Neural progenitor cell (in vitro differentiated cells): ENCODE results near the gene ENTREP3. TPM values are rescaled to one million over a fixed set of nuclear protein-coding genes. Genes with fewer than 3 reads are reported as not detected.

Experiments used
- DNase-seq: peaks from one replicate; pipeline ENCODE4 v3.0.0-alpha.2; 2016; ENCODE audit warnings: low spot score
- H2AFZ ChIP-seq: fragments of 200-600 bp; sonication (generic); replicated peaks from 2 replicates; pipeline ENCODE4 v1.6.1; 2016; ENCODE audit warnings: antibody characterized with exemption
- H3F3A ChIP-seq: fragments of 200-600 bp; sonication (generic); 2 replicates; pipeline ENCODE4 v1.6.1; 2016; ENCODE audit warnings: antibody characterized with exemption, low read depth
- H3K27ac ChIP-seq: fragments of 200-600 bp; sonication (generic); 2 replicates; pipeline ENCODE4 v1.5.1; 2016; ENCODE audit warnings: mild to moderate bottlenecking
- H3K27me3 ChIP-seq: fragments of 200-600 bp; sonication (generic); 2 replicates; pipeline ENCODE4 v1.6.1; 2016; ENCODE audit warnings: mild to moderate bottlenecking, moderate library complexity
- H3K36me3 ChIP-seq: fragments of 200-600 bp; sonication (generic); 2 replicates; pipeline ENCODE4 v1.5.1; 2016
- H3K4me1 ChIP-seq: fragments of 200-600 bp; sonication (generic); 2 replicates; pipeline ENCODE4 v1.6.1; 2016; ENCODE audit warnings: mixed run types
- H3K4me2 ChIP-seq: fragments of 200-600 bp; sonication (generic); 2 replicates; pipeline ENCODE4 v1.6.1; 2016
- H3K4me3 ChIP-seq: fragments of 200-600 bp; sonication (generic); 2 replicates; pipeline ENCODE4 v1.5.1; 2016
- H3K79me2 ChIP-seq: fragments of 200-600 bp; sonication (generic); 2 replicates; pipeline ENCODE4 v1.6.1; 2016; ENCODE audit warnings: low read depth
- H3K9ac ChIP-seq: fragments of 200-600 bp; sonication (generic); 2 replicates; pipeline ENCODE4 v1.6.1; 2016
- H3K9me3 ChIP-seq: fragments of 200-600 bp; sonication (generic); 2 replicates; pipeline ENCODE4 v1.5.1; 2016; ENCODE audit warnings: low read depth
- H4K20me1 ChIP-seq: fragments of 200-600 bp; sonication (generic); 2 replicates; pipeline ENCODE4 v1.6.1; 2016; ENCODE audit warnings: low read depth
- H3K27ac Mint-ChIP-seq: 3 replicates; pipeline ENCODE4 v1.8.0; 2021; ENCODE audit warnings: mixed read lengths
- H3K27me3 Mint-ChIP-seq: 2 replicates; pipeline ENCODE4 v1.8.0; 2022; ENCODE audit warnings: low read depth, mild to moderate bottlenecking, inconsistent platforms, moderate library complexity, mixed read lengths; ENCODE audit not compliant: insufficient read depth
- H3K36me3 Mint-ChIP-seq: 3 replicates; pipeline ENCODE4 v1.8.0; 2021; ENCODE audit warnings: mixed read lengths
- H3K4me1 Mint-ChIP-seq: 3 replicates; pipeline ENCODE4 v1.8.0; 2021; ENCODE audit warnings: mixed read lengths
- H3K4me3 Mint-ChIP-seq: 3 replicates; pipeline ENCODE4 v1.8.0; 2021; ENCODE audit warnings: mild to moderate bottlenecking, moderate library complexity, mixed read lengths
- H3K9me3 Mint-ChIP-seq: 3 replicates; pipeline ENCODE4 v1.8.0; 2020; ENCODE audit warnings: mixed read lengths
- EZH2 ChIP-seq: fragments of 200-600 bp; sonication (generic); IDR thresholded peaks from 2 replicates; pipeline ENCODE4 v1.6.1; 2017; ENCODE audit warnings: antibody characterized with exemption, mild to moderate bottlenecking, moderate library complexity
- EZH2phosphoT487 ChIP-seq: fragments of 200-600 bp; sonication (generic); IDR thresholded peaks from 2 replicates; pipeline ENCODE4 v1.6.1; 2017; ENCODE audit warnings: antibody characterized with exemption
- total RNA-seq: library from RNA; depleted of rRNA; stranded (reverse); fragments of >200 nt; gene quantifications from 2 replicates; pipeline ENCODE4 v1.2.3, GENCODE V29; 2015; ENCODE audit warnings: low replicate concordance
- TF ChIP-seq, protein P1 (sequence below): fragments of 200-600 bp; sonication (generic); IDR thresholded peaks from 2 replicates; pipeline ENCODE4 v1.5.1; 2017; ENCODE audit warnings: antibody characterized with exemption, mild to moderate bottlenecking

The ENTREP3 gene
- total RNA-seq, 1 donor from 2014 or later: 4.8 TPM

DNA sequence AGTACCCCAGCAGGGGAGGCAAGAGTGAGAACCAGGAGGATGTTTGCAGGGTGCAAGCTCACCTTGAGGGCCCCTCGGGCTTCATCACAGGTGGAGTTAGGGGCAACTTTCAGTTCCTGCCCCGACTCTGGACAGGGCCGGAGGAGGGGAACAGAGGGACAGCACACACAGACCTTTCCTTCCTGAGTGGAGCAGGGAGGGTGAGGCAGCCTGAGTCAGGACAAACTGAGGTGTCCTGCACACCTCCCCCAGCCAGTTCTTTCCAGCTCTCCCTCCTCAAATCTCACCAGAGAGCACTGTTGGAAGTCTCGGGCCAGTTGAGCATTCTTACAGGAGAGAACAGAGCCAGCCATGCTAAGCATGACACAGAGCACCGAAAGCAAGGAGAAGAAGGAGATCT lies 1.5 kb downstream of the ENTREP3 start:
- peaks cover 16% of the 10 kb centered on the region for H3K36me3 Mint-ChIP-seq
- no peaks in the 10 kb centered on the region for H4K20me1 ChIP-seq
- H3K4me1 ChIP-seq: peaks cover 20% of the 10 kb centered on the region
- peaks cover 32% of the 10 kb centered on the region for H3K4me1 Mint-ChIP-seq
- H3K9ac ChIP-seq: peak overlapping the region; percentile 72
- peaks cover 30% of the 10 kb centered on the region for H3F3A ChIP-seq
- peak overlapping the region; percentile 91 for H3K4me3 Mint-ChIP-seq
- H3K9me3 ChIP-seq: no peaks in the 10 kb centered on the region
- no peaks in the 10 kb centered on the region for H3K9me3 Mint-ChIP-seq
- TF ChIP-seq, protein P1, sequence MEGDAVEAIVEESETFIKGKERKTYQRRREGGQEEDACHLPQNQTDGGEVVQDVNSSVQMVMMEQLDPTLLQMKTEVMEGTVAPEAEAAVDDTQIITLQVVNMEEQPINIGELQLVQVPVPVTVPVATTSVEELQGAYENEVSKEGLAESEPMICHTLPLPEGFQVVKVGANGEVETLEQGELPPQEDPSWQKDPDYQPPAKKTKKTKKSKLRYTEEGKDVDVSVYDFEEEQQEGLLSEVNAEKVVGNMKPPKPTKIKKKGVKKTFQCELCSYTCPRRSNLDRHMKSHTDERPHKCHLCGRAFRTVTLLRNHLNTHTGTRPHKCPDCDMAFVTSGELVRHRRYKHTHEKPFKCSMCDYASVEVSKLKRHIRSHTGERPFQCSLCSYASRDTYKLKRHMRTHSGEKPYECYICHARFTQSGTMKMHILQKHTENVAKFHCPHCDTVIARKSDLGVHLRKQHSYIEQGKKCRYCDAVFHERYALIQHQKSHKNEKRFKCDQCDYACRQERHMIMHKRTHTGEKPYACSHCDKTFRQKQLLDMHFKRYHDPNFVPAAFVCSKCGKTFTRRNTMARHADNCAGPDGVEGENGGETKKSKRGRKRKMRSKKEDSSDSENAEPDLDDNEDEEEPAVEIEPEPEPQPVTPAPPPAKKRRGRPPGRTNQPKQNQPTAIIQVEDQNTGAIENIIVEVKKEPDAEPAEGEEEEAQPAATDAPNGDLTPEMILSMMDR: no peak
- no peak for TF ChIP-seq EZH2phosphoT487
- TF ChIP-seq EZH2: no peak
- peaks cover 11% of the 10 kb centered on the region for H3K79me2 ChIP-seq
- H3K27me3 ChIP-seq: no peaks in the 10 kb centered on the region
- no peaks in the 10 kb centered on the region for H3K36me3 ChIP-seq
- H2AFZ ChIP-seq: no peak overlapping the region
- H3K27ac Mint-ChIP-seq: no peak overlapping the region
- H3K27me3 Mint-ChIP-seq: peaks cover 10% of the 10 kb centered on the region
- no peak overlapping the region for H3K27ac ChIP-seq
- peak overlapping the region; percentile 84 for H3K4me3 ChIP-seq
- DNase-seq: no peak
- peak overlapping the region; percentile 99 for H3K4me2 ChIP-seq

DNA sequence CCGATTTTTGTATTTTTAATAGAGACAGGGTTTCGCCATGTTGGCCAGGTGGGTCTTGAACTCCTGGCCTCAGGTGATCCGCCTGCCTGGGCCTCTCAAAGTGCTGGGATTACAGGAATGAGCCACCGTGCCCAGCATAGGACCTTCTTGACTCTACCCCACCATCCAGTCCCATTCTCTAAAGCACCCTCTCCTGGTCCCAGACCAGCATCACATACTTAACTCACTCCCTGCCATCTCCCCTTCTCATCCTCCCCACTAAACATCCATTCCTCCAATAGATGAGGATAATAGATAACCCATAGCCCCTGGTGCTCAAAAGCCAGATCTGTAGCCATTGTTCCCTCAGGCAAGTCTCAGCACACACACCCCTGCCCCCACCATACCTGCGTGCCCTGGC lies 2.1 kb downstream of the ENTREP3 start:
- peak overlapping the region; percentile 99 for H3K4me2 ChIP-seq
- peak overlapping the region; percentile 84 for H3K4me3 ChIP-seq
- H3K36me3 ChIP-seq: no peaks in the 10 kb centered on the region
- TF ChIP-seq EZH2phosphoT487: no peak
- TF ChIP-seq, protein P1: no peak
- no peak for TF ChIP-seq EZH2
- peaks cover 11% of the 10 kb centered on the region for H3K79me2 ChIP-seq
- H3K9ac ChIP-seq: no peak overlapping the region
- Mint-ChIP-seq H3K4me1 (peaks cover 32% of the 10 kb centered on the region), H3K27me3 (peaks cover 10% of the 10 kb centered on the region), H3K27ac (no peak overlapping the region), H3K36me3 (peaks cover 16% of the 10 kb centered on the region), H3K9me3 (no peaks in the 10 kb centered on the region), H3K4me3 (peak overlapping the region; percentile 91)
- no peak overlapping the region for H2AFZ ChIP-seq
- H3K27me3 ChIP-seq: no peaks in the 10 kb centered on the region
- H3K27ac ChIP-seq: no peak overlapping the region
- no peaks in the 10 kb centered on the region for H4K20me1 ChIP-seq
- H3F3A ChIP-seq: peaks cover 30% of the 10 kb centered on the region
- H3K9me3 ChIP-seq: no peaks in the 10 kb centered on the region
- H3K4me1 ChIP-seq: peaks cover 20% of the 10 kb centered on the region
- DNase-seq: no peak

DNA sequence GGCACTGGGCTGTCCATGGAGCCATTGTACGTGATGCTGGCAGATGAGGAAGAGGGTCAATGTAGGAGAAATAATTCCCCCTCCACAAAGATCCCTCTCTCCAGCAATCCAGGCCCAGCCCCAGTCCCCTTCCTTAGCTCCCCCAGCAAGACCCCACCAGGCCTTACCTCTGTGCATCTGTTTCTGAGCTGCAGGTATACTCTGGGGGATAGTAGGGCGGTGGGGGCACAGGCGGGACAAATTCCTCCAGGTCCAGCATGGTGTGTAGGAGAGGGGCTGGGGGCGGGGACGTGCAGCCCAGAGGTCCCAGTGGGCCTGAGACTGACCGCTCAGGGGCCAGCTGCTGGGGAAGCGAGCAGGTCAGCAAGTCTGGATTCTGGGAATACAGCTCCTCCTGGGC lies 3.7 kb downstream of the ENTREP3 start:
- Histone ChIP-seq H3K27ac (no peak overlapping the region), H3K27me3 (no peaks in the 10 kb centered on the region), H3K9ac (no peak overlapping the region), H4K20me1 (no peaks in the 10 kb centered on the region), H3K79me2 (peaks cover 11% of the 10 kb centered on the region), H2AFZ (no peak overlapping the region), H3K36me3 (no peaks in the 10 kb centered on the region), H3F3A (peaks cover 32% of the 10 kb centered on the region), H3K9me3 (no peaks in the 10 kb centered on the region), H3K4me3 (no peak overlapping the region), H3K4me2 (no peak overlapping the region), H3K4me1 (peaks cover 20% of the 10 kb centered on the region)
- no peak for DNase-seq
- H3K36me3 Mint-ChIP-seq: peaks cover 8% of the 10 kb centered on the region
- H3K4me1 Mint-ChIP-seq: peaks cover 32% of the 10 kb centered on the region
- TF ChIP-seq EZH2phosphoT487 (no peak), EZH2 (no peak)
- TF ChIP-seq, protein P1: no peak
- no peak overlapping the region for H3K4me3 Mint-ChIP-seq
- no peaks in the 10 kb centered on the region for H3K9me3 Mint-ChIP-seq
- H3K27ac Mint-ChIP-seq: peak overlapping the region; percentile 22
- H3K27me3 Mint-ChIP-seq: peaks cover 10% of the 10 kb centered on the region
